Mesenchymal stem cell (in vitro differentiated cells and primary cell): ENCODE results near the gene EPHA2.

Experiments used
- DNase-seq: peaks from one replicate; pipeline ENCODE4 v3.0.0-alpha.2; 2013
- H2AFZ ChIP-seq: one replicate; pipeline ENCODE4 v1.6.1; 2013; ENCODE audit warnings: low read depth, mild to moderate bottlenecking, control low read depth, inconsistent platforms, low read length, moderate library complexity
- H2AK5ac ChIP-seq: 2 replicates; pipeline ENCODE4 v1.6.1; 2013; ENCODE audit warnings: low read length, moderate library complexity, mild to moderate bottlenecking, inconsistent platforms; ENCODE audit not compliant: severe bottlenecking
- H2BK120ac ChIP-seq: one replicate; pipeline ENCODE4 v1.6.1; 2013; ENCODE audit warnings: low read depth, mild to moderate bottlenecking, inconsistent platforms, low read length, moderate library complexity
- H2BK12ac ChIP-seq, 2 experiments: one replicate each; pipeline ENCODE4 v1.6.1; 2013; ENCODE audit warnings: inconsistent platforms in 2 of 2, low read length in 2 of 2, mild to moderate bottlenecking in 2 of 2, moderate library complexity in 2 of 2, control low read depth in 1 of 2
- H2BK15ac ChIP-seq: one replicate; pipeline ENCODE4 v1.6.1; 2013; ENCODE audit warnings: mild to moderate bottlenecking, low read depth, inconsistent platforms; ENCODE audit not compliant: poor library complexity, severe bottlenecking
- H2BK5ac ChIP-seq: 2 replicates; pipeline ENCODE4 v1.6.1; 2013; ENCODE audit warnings: low read depth, mild to moderate bottlenecking, low read length, control low read depth, inconsistent platforms; ENCODE audit not compliant: poor library complexity, severe bottlenecking
- H3K14ac ChIP-seq, 2 experiments: one replicate each; pipeline ENCODE4 v1.6.1; 2013; ENCODE audit warnings: inconsistent platforms in 2 of 2, low read length in 2 of 2, control low read depth in 1 of 2, mild to moderate bottlenecking in 1 of 2, moderate library complexity in 1 of 2
- H3K18ac ChIP-seq, 2 experiments: one replicate each; pipeline ENCODE4 v1.6.1; 2013; ENCODE audit warnings: inconsistent platforms in 2 of 2, low read length in 2 of 2, control low read depth in 1 of 2, low read depth in 1 of 2, mild to moderate bottlenecking in 1 of 2
- H3K23ac ChIP-seq, 2 experiments: one replicate each; pipeline ENCODE4 v1.6.1; 2013; ENCODE audit warnings: inconsistent platforms in 2 of 2, low read length in 2 of 2, mild to moderate bottlenecking in 2 of 2, moderate library complexity in 2 of 2, control low read depth in 1 of 2
- H3K27ac ChIP-seq: 2 replicates; pipeline ENCODE4 v1.5.1; 2013; ENCODE audit warnings: mild to moderate bottlenecking, moderate library complexity, low read length, control low read depth, inconsistent platforms; ENCODE audit not compliant: poor library complexity, severe bottlenecking
- H3K27me3 ChIP-seq, 2 experiments: 2 replicates each; pipeline versions ENCODE4 v1.6.1 to v1.7.0; 2013; ENCODE audit warnings: low read length in 2 of 2, mild to moderate bottlenecking in 2 of 2, moderate library complexity in 2 of 2, control low read depth in 1 of 2, inconsistent platforms in 1 of 2; ENCODE audit not compliant: control insufficient read depth in 1 of 2, insufficient read depth in 1 of 2
- H3K36me3 ChIP-seq, 2 experiments: 2 replicates each; pipeline versions ENCODE4 v1.6.1 to v1.7.0; 2013; ENCODE audit warnings: low read length in 2 of 2, control low read depth in 1 of 2, inconsistent platforms in 1 of 2, low read depth in 1 of 2, mild to moderate bottlenecking in 1 of 2; ENCODE audit not compliant: insufficient read depth in 2 of 2, control insufficient read depth in 1 of 2
- H3K4ac ChIP-seq, 2 experiments: one replicate each; pipeline ENCODE4 v1.6.1; 2013; ENCODE audit warnings: inconsistent platforms in 2 of 2, low read length in 2 of 2, mild to moderate bottlenecking in 2 of 2, moderate library complexity in 2 of 2, control low read depth in 1 of 2, low read depth in 1 of 2
- H3K4me1 ChIP-seq: 2 replicates; pipeline ENCODE4 v1.6.1; 2013; ENCODE audit warnings: low read depth, low read length, control low read depth; ENCODE audit not compliant: control insufficient read depth, insufficient read depth
- H3K4me2 ChIP-seq: 2 replicates; pipeline ENCODE4 v1.6.1; 2013; ENCODE audit warnings: low read length, mild to moderate bottlenecking, inconsistent platforms; ENCODE audit not compliant: poor library complexity, severe bottlenecking
- H3K4me3 ChIP-seq, 2 experiments: 2 replicates each; pipeline versions ENCODE4 v1.5.1 to v1.7.0; 2013; ENCODE audit warnings: low read length in 2 of 2, mild to moderate bottlenecking in 2 of 2, control low read depth in 1 of 2, low read depth in 1 of 2; ENCODE audit not compliant: insufficient read depth in 1 of 2
- H3K79me1 ChIP-seq: replicated peaks from 2 replicates; pipeline ENCODE4 v1.6.1; 2013; ENCODE audit warnings: mild to moderate bottlenecking, control low read depth, low read length, inconsistent platforms; ENCODE audit not compliant: poor library complexity, severe bottlenecking
- H3K9ac ChIP-seq: 2 replicates; pipeline ENCODE4 v1.7.0; 2013; ENCODE audit warnings: mild to moderate bottlenecking, low read length, moderate library complexity
- H3K9me3 ChIP-seq: 2 replicates; pipeline ENCODE4 v1.7.0; 2013; ENCODE audit warnings: mild to moderate bottlenecking, low read length; ENCODE audit not compliant: control insufficient read depth
- H4K8ac ChIP-seq: one replicate; pipeline ENCODE4 v1.6.1; 2013; ENCODE audit warnings: inconsistent platforms, mild to moderate bottlenecking, low read length, moderate library complexity
- H4K91ac ChIP-seq: one replicate; pipeline ENCODE4 v1.6.1; 2013; ENCODE audit warnings: mild to moderate bottlenecking, low read length, inconsistent platforms
- WGBS: methylation state at CpG from one replicate; pipeline ENCODE4 v1.1.7; 2013; ENCODE audit warnings: mixed read lengths; 5-methylcytosine and 5-hydroxymethylcytosine counted together

Gene EPHA2

GRCh38 chr1:16139473-16139962 is 16.4 kb downstream of the EPHA2 start:
- Histone ChIP-seq H4K91ac (peak overlapping the region; percentile 64), H3K23ac (no peak overlapping the region), H3K27ac (peak overlapping the region; percentile 84), H3K4me1 (peaks cover 66% of the 10 kb centered on the region), H2AK5ac (peak overlapping the region; percentile 63), H3K9ac (peak overlapping the region; percentile 15), H4K8ac (no peak overlapping the region), H3K9me3 (no peaks in the 10 kb centered on the region), H3K4me3 (no peak overlapping the region), H3K4ac (peak overlapping the region in 1 of 2 experiments; percentile 12), H3K4me2 (peak overlapping the region; percentile 20), H2AFZ (no peak overlapping the region), H3K14ac (peak overlapping the region in 1 of 2 experiments; percentile 79), H2BK15ac (no peak overlapping the region), H3K18ac (peak overlapping the region; percentile 84 to 89), H3K79me1 (no peaks in the 10 kb centered on the region), H3K27me3 (no peaks in the 10 kb centered on the region), H2BK120ac (no peak overlapping the region), H3K36me3 (peaks cover 21 to 88% of the 10 kb centered on the region in 2 experiments), H2BK5ac (peak overlapping the region; percentile 59), H2BK12ac (no peak overlapping the region)
- DNase-seq = peak; percentile 91
- 10% methylated on average over 3 of the region's 3 CpGs for WGBS

GRCh38 chr1:16138772-16139221 is 17.1 kb downstream of the EPHA2 start:
- no peaks in the 10 kb centered on the region for H3K9me3 ChIP-seq
- H2BK12ac ChIP-seq = peak overlapping the region in 1 of 2 experiments; percentile 16
- H3K4ac ChIP-seq = peak overlapping the region in 1 of 2 experiments; percentile 46
- H2BK120ac ChIP-seq = peak overlapping the region; percentile 4
- WGBS = 43% methylated on average over 9 of the region's 9 CpGs
- no peak overlapping the region for H2BK15ac ChIP-seq
- peak overlapping the region; percentile 44 to 84 for H3K18ac ChIP-seq
- H2AK5ac ChIP-seq = peak overlapping the region; percentile 63
- H3K9ac ChIP-seq = no peak overlapping the region
- H3K14ac ChIP-seq = peak overlapping the region in 1 of 2 experiments; percentile 79
- H4K8ac ChIP-seq = peak overlapping the region; percentile 83
- H4K91ac ChIP-seq = peak overlapping the region; percentile 64
- peak overlapping the region; percentile 84 for H3K27ac ChIP-seq
- H3K36me3 ChIP-seq = peaks cover 28 to 88% of the 10 kb centered on the region in 2 experiments
- no peak overlapping the region for H2AFZ ChIP-seq
- H3K23ac ChIP-seq = no peak overlapping the region
- peak; percentile 44 for DNase-seq
- H2BK5ac ChIP-seq = peak overlapping the region; percentile 59
- peak overlapping the region; percentile 20 for H3K4me2 ChIP-seq
- no peak overlapping the region for H3K4me3 ChIP-seq
- no peaks in the 10 kb centered on the region for H3K79me1 ChIP-seq
- peaks cover 63% of the 10 kb centered on the region for H3K4me1 ChIP-seq
- no peaks in the 10 kb centered on the region for H3K27me3 ChIP-seq

- no peak overlapping the region for H3K23ac ChIP-seq
- H2BK120ac ChIP-seq = no peak overlapping the region
- no peak overlapping the region for H2AFZ ChIP-seq
- H3K27ac ChIP-seq = peak overlapping the region; percentile 84
- H3K9me3 ChIP-seq = no peaks in the 10 kb centered on the region
- H4K91ac ChIP-seq = peak overlapping the region; percentile 43
- H2BK12ac ChIP-seq = peak overlapping the region in 1 of 2 experiments; percentile 54
- H3K4me3 ChIP-seq = peak overlapping the region in 1 of 2 experiments; percentile 4
- peak overlapping the region; percentile 59 for H4K8ac ChIP-seq
- no peak for DNase-seq
- no peak overlapping the region for H2BK15ac ChIP-seq
- H3K27me3 ChIP-seq = no peaks in the 10 kb centered on the region
- H3K4ac ChIP-seq = peak overlapping the region in 1 of 2 experiments; percentile 39
- 96% methylated on average over 31 of the region's 31 CpGs for WGBS
- no peak overlapping the region for H2BK5ac ChIP-seq
- no peak overlapping the region for H2AK5ac ChIP-seq
- no peak overlapping the region for H3K4me2 ChIP-seq
- H3K14ac ChIP-seq = peak overlapping the region in 1 of 2 experiments; percentile 58
- no peak overlapping the region for H3K18ac ChIP-seq
- no peak overlapping the region for H3K9ac ChIP-seq
- peaks cover 32 to 88% of the 10 kb centered on the region in 2 experiments for H3K36me3 ChIP-seq
- peaks cover 56% of the 10 kb centered on the region for H3K4me1 ChIP-seq
- no peaks in the 10 kb centered on the region for H3K79me1 ChIP-seq
These were observed 17.9 kb downstream of the EPHA2 start for GRCh38 chr1:16137890-16138467.

GRCh38 chr1:16135501-16135900 is 20.4 kb downstream of the EPHA2 start:
- no peak for DNase-seq
- Histone ChIP-seq H3K23ac (no peak overlapping the region), H2AK5ac (no peak overlapping the region)

More at GRCh38 chr1:16135501-16135900, 20.4 kb downstream of the EPHA2 start:
- H2AFZ ChIP-seq = no peak overlapping the region
- H3K14ac ChIP-seq = no peak overlapping the region
- H4K91ac ChIP-seq = no peak overlapping the region
- H3K4ac ChIP-seq = no peak overlapping the region
- H3K36me3 ChIP-seq = peaks cover 53 to 89% of the 10 kb centered on the region in 2 experiments
- H2BK5ac ChIP-seq = no peak overlapping the region
- H3K9me3 ChIP-seq = no peaks in the 10 kb centered on the region
- no peak overlapping the region for H2BK120ac ChIP-seq
- no peak overlapping the region for H3K4me2 ChIP-seq
- no peaks in the 10 kb centered on the region for H3K27me3 ChIP-seq
- peaks cover 3% of the 10 kb centered on the region for H3K79me1 ChIP-seq
- H4K8ac ChIP-seq = no peak overlapping the region
- H3K18ac ChIP-seq = no peak overlapping the region
- H3K9ac ChIP-seq = no peak overlapping the region
- peaks cover 40% of the 10 kb centered on the region for H3K4me1 ChIP-seq
- no peak overlapping the region for H2BK12ac ChIP-seq
- no peak overlapping the region for H3K4me3 ChIP-seq
- H2BK15ac ChIP-seq = no peak overlapping the region
- H3K27ac ChIP-seq = no peak overlapping the region
- 92% methylated on average over 9 of the region's 12 CpGs for WGBS
